ENCODE results near the gene RPTOR.

Gene RPTOR

DNA sequence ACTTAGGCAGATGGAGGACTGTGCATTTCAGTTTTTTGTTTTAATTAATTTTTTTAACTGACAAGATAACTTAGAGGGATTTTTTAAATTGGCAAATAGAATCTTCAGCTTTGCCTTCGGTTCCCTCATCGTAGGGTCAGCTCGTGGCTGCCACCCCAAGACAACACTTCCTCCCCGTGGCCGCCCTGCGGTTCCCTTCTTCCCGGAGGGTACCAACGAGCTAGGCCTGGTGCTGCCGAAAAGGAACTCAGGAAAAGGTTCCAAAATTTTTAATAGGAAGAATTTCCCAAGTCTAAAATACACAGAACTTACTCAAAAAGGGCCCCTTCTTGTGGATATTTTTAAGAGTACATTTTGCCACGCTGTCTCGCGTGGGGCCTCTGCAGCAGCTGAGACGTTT, 236.6 kb downstream of the RPTOR start:
- no peak for DNase-seq (ENCODE audit: low read depth in 2 of 2)
- no peak overlapping the region for H3K4me3 ChIP-seq (replicated peaks in 1 of 2; ENCODE audit: low read depth in 2 of 2, low read length in 2 of 2)
- TF ChIP-seq, protein P1, sequence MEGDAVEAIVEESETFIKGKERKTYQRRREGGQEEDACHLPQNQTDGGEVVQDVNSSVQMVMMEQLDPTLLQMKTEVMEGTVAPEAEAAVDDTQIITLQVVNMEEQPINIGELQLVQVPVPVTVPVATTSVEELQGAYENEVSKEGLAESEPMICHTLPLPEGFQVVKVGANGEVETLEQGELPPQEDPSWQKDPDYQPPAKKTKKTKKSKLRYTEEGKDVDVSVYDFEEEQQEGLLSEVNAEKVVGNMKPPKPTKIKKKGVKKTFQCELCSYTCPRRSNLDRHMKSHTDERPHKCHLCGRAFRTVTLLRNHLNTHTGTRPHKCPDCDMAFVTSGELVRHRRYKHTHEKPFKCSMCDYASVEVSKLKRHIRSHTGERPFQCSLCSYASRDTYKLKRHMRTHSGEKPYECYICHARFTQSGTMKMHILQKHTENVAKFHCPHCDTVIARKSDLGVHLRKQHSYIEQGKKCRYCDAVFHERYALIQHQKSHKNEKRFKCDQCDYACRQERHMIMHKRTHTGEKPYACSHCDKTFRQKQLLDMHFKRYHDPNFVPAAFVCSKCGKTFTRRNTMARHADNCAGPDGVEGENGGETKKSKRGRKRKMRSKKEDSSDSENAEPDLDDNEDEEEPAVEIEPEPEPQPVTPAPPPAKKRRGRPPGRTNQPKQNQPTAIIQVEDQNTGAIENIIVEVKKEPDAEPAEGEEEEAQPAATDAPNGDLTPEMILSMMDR (IDR thresholded peaks at IDR 0.05; ENCODE audit: low read depth, low read length): no peak

DNA sequence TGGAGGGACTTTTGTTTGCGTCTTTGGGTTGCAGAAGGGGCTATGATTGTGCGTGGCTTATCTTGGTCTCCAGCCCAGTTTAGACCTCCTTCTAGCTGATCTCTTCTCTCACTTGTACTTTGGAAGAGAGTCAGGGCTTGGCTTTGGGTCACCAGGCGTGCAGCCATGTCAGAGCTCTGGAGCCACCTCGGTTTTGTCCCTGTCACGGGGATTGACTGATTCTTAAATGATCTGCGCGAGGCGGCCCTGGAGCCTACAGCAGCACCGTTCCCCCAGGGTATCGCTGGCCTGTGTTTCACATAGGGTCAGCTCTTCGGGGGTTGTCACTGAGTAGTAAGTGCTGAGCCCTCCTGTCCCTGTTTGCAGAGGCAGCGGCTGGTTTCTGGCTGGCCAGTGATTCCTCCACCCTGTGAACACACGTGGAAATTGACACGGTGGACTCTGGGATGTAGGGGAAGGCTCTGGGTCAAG, 237.2 kb downstream of the RPTOR start:
- TF ChIP-seq, protein P1 (IDR thresholded peaks at IDR 0.05; ENCODE audit: low read depth, low read length): no peak
- H3K4me3 ChIP-seq (replicated peaks in 1 of 2; ENCODE audit: low read depth in 2 of 2, low read length in 2 of 2): no peak overlapping the region
- no peak for DNase-seq (ENCODE audit: low read depth in 2 of 2)

DNA sequence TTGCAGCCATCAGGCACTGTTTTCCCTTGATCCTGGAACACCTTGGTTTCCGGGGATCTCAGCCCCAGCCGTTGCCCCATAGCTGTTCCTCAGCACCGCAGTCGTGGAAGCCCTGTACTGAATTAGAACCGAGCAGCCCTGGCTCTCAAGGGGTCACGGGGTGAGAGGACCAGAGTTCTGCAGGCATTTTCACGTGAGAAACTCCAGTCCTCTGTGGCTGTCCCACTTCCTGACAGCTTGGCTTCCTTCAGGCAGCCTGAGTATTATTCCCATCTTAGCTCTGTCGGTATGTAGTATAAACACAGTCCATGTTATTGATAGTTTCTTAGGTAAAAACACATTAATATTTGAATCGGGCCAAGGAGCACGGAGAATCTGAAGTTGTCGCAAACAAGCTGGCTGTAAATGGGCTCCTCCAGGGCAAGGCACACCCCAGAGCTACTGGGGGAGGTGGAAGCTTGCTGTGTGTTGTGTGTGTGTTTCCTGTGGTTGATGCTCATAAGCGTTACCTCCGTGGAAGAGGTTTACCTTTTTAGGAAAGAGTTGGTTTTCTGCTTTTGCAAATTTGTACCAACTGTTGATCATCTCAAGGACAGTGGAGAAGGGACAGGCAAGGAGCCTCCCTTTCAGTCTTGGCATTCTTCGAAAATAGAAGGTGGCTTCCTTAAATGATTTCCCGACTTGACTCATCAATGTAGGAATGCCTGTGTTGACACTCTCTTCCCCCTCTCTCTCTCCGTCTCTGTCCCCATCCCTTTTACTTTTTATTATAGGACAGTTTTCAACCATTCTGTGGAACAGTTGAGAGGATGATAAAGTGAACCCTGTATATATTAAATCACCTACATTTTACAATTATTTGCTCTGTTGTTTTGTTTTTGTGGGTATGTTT, 238.1 kb downstream of the RPTOR start:
- no peak overlapping the region for H3K4me3 ChIP-seq (replicated peaks in 1 of 2; ENCODE audit: low read depth in 2 of 2, low read length in 2 of 2)
- peak in 1 of 2 donors; percentile 25 for DNase-seq (ENCODE audit: low read depth in 2 of 2)
- TF ChIP-seq, protein P1 (IDR thresholded peaks at IDR 0.05; ENCODE audit: low read depth, low read length): no peak

DNA sequence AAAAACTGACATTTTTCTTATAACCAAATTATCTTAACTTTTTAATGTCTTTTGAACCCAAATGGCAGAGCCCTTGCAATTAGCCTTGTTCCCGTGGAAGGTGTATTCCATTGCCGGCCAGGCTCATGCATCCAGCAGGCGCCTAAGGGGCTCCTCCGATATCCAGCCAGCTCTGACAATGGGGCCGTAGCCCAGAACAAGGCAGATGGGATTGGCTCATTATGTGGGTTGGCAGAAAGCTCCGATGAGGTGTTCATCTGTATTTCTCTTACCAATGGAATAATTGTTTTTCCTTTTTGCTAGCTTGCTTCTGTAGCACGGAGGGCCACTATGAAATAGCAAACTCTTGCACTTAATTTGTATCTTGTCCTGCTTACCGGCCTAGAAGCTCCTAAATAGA, 238.8 kb downstream of the RPTOR start:
- no peak for DNase-seq (ENCODE audit: low read depth in 2 of 2)
- TF ChIP-seq, protein P1 (IDR thresholded peaks at IDR 0.05; ENCODE audit: low read depth, low read length): no peak

DNA sequence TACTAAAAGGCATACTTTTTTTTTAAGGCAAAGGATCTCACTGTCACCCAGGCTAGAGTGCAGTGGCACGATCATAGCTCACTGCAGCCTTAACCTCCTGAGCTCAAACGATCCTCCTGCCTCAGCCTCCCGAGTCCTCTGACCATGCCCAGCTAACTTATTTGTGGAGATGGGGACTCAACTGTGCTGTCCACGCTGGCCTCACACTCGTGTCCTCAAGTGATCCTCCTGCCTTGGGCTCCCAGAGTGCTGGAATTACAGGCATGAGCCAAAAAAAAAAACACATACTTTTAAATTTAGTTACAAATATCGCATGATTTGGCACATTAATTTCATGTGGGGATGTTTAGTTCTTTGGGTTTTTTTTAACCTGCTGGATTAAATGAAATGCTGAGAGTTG, 239.3 kb downstream of the RPTOR start:
- H3K4me3 ChIP-seq (replicated peaks in 1 of 2; ENCODE audit: low read depth in 2 of 2, low read length in 2 of 2): no peak overlapping the region
- TF ChIP-seq, protein P1 (IDR thresholded peaks at IDR 0.05; ENCODE audit: low read depth, low read length): no peak

More for the DNA sequence above, 238.8 kb downstream of the RPTOR start:
- no peak overlapping the region for H3K4me3 ChIP-seq (replicated peaks in 1 of 2; ENCODE audit: low read depth in 2 of 2, low read length in 2 of 2)

DNA sequence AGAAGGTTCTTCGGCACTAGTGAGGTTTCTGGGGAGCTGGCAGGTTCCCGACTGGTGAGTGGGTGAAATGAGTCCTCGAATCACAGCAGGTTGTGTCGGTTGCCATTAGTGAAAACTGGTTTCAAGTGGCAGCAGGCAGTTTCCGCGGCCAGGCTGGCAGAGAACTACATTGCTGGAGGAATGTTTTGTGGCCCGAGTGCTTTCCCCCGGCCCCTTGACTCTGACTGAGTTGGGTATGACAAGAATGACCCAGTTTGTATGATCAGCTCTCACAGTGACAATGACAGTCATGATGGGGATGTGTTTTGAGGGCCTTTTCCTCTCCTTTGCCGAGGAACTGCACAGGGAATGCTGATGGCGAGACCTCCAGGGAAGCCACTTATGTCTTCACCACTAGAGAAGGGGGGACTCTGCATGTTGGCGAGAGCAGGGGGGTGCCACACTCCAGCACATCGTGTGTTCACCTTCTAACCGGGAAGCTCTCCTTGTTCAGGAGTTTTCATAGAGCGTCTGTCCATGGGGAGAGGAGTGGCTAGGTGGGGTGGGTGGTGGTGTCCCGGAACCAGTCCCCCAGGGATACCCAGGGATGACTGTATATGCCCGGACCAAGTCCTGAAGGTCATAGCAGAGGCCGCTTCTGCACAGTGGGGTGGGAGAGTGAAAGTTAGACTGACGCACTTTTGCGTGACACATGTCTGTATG, 241.0 kb downstream of the RPTOR start:
- H3K4me3 ChIP-seq (replicated peaks in 1 of 2; ENCODE audit: low read depth in 2 of 2, low read length in 2 of 2): no peak overlapping the region
- TF ChIP-seq, protein P1 (IDR thresholded peaks at IDR 0.05; ENCODE audit: low read depth, low read length): no peak
- DNase-seq (ENCODE audit: low read depth in 2 of 2): no peak

More for the DNA sequence above, 239.3 kb downstream of the RPTOR start:
- no peak for DNase-seq (ENCODE audit: low read depth in 2 of 2)

Data from cardiac fibroblast (primary cell).